ENCODE results near the gene FXYD2. TPM values are rescaled to one million over a fixed set of nuclear protein-coding genes. Genes with fewer than 3 reads are reported as not detected.

The FXYD2 gene
- total RNA-seq, 2 donors from 2014 or later = 3.0 TPM

DNA sequence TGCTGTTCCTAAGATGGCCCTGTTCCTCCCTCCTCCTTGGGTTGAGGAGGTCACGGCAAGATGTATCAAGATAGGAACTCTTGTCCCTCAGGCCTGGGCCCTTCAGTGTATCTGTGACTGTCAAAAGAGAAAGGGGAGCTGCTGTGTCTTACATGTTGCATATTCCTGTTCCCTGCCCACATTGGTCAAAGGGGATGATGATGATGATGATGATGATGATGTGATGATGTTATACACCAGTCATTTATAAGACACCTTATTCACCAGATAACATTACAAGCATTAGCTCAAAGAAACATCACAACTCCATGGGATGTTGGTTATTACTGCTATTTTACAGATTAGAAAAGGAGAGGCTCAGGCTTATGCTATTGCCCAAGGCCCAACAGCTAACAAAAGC, 38.2 kb upstream of the FXYD2 start:
- no peaks in the 10 kb centered on the region for H3K9me3 Mint-ChIP-seq
- H3K4me3 Mint-ChIP-seq = no peak overlapping the region
- no peaks in the 10 kb centered on the region for H3K36me3 ChIP-seq (ENCODE audit: control insufficient read depth, insufficient read depth, low read length)
- no peaks in the 10 kb centered on the region for H3K27me3 ChIP-seq (ENCODE audit: control insufficient read depth, insufficient read depth, low read length, poor library complexity, severe bottlenecking)
- H3K4me1 Mint-ChIP-seq = peaks cover 3% of the 10 kb centered on the region
- peaks cover 4% of the 10 kb centered on the region for H3K4me1 ChIP-seq (ENCODE audit: control insufficient read depth, insufficient read depth, low read length)
- TF ChIP-seq, protein P1, sequence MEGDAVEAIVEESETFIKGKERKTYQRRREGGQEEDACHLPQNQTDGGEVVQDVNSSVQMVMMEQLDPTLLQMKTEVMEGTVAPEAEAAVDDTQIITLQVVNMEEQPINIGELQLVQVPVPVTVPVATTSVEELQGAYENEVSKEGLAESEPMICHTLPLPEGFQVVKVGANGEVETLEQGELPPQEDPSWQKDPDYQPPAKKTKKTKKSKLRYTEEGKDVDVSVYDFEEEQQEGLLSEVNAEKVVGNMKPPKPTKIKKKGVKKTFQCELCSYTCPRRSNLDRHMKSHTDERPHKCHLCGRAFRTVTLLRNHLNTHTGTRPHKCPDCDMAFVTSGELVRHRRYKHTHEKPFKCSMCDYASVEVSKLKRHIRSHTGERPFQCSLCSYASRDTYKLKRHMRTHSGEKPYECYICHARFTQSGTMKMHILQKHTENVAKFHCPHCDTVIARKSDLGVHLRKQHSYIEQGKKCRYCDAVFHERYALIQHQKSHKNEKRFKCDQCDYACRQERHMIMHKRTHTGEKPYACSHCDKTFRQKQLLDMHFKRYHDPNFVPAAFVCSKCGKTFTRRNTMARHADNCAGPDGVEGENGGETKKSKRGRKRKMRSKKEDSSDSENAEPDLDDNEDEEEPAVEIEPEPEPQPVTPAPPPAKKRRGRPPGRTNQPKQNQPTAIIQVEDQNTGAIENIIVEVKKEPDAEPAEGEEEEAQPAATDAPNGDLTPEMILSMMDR (conservative IDR thresholded peaks at IDR 0.05) = no peak
- peaks cover 9% of the 10 kb centered on the region for H3K36me3 Mint-ChIP-seq (ENCODE audit: low read depth)
- DNase-seq = no peak
- H3K9ac ChIP-seq (ENCODE audit: extremely low read depth, low read length, poor library complexity, severe bottlenecking) = no peak overlapping the region
- H3K4me3 ChIP-seq (ENCODE audit: low read length) = no peak overlapping the region
- H3K27me3 Mint-ChIP-seq (ENCODE audit: insufficient read depth) = peaks cover 9% of the 10 kb centered on the region
- H3K9me3 ChIP-seq (ENCODE audit: control insufficient read depth, low read length) = no peaks in the 10 kb centered on the region
- WGBS, 2 experiments (ENCODE audit: insufficient coverage in 1 of 2, insufficient read length in 1 of 2) = 100% methylated on average over 1 of the region's 1 CpG; no CpG with 5 or more reads in 1 of the 2 experiments
- H3K27ac Mint-ChIP-seq = no peak overlapping the region
- H3K27ac ChIP-seq (ENCODE audit: low read depth, low read length) = no peak overlapping the region

DNA sequence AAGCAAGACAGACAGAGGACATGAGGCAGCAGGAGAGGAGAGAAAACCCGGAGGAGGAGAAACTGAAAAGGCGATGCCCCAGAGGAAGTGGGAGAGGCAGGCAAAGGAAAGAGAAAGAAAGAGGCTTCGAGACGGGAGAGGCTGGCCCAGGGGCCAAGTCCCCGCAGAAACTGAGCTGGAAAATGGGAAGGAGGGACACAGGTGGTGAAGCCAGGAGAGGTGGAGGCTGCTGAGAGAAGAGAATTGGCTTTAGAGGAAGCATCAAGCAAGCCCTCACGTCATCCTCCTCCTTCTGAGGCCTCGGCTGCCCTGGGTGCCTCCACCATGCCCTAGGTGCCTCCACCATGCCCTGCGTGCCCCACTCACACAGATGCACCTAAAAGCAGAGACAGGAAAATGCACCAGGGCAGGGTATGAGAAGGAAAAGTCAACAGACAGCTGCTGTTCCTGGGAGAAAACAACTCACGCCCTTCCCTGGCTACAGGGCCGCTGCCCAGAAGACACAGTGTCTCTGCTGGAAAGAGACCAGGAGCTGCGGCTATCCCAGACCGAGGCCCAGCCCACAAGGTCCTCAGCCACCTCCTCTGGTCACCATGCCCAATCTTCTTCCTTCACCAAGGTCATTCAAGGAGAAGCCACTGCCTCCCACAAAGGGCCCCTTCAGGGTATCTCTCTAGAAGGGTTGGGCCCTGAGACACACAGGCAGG, 37.6 kb upstream of the FXYD2 start:
- WGBS, 2 experiments (ENCODE audit: insufficient coverage in 1 of 2, insufficient read length in 1 of 2) = 85 to 87% methylated on average over 5 to 12 of the region's 12 CpGs
- Mint-ChIP-seq H3K4me1 (peaks cover 3% of the 10 kb centered on the region), H3K4me3 (no peak overlapping the region), H3K27me3 (ENCODE audit: insufficient read depth) (peaks cover 4% of the 10 kb centered on the region), H3K27ac (no peak overlapping the region), H3K9me3 (no peaks in the 10 kb centered on the region), H3K36me3 (ENCODE audit: low read depth) (peaks cover 9% of the 10 kb centered on the region)
- peak; percentile 40 for DNase-seq
- H3K27ac ChIP-seq (ENCODE audit: low read depth, low read length) = no peak overlapping the region
- no peak overlapping the region for H3K4me3 ChIP-seq (ENCODE audit: low read length)
- peaks cover 4% of the 10 kb centered on the region for H3K4me1 ChIP-seq (ENCODE audit: control insufficient read depth, insufficient read depth, low read length)
- H3K36me3 ChIP-seq (ENCODE audit: control insufficient read depth, insufficient read depth, low read length) = no peaks in the 10 kb centered on the region
- H3K9ac ChIP-seq (ENCODE audit: extremely low read depth, low read length, poor library complexity, severe bottlenecking) = no peak overlapping the region
- no peaks in the 10 kb centered on the region for H3K27me3 ChIP-seq (ENCODE audit: control insufficient read depth, insufficient read depth, low read length, poor library complexity, severe bottlenecking)
- no peaks in the 10 kb centered on the region for H3K9me3 ChIP-seq (ENCODE audit: control insufficient read depth, low read length)
- TF ChIP-seq, protein P1 (conservative IDR thresholded peaks at IDR 0.05) = no peak

DNA sequence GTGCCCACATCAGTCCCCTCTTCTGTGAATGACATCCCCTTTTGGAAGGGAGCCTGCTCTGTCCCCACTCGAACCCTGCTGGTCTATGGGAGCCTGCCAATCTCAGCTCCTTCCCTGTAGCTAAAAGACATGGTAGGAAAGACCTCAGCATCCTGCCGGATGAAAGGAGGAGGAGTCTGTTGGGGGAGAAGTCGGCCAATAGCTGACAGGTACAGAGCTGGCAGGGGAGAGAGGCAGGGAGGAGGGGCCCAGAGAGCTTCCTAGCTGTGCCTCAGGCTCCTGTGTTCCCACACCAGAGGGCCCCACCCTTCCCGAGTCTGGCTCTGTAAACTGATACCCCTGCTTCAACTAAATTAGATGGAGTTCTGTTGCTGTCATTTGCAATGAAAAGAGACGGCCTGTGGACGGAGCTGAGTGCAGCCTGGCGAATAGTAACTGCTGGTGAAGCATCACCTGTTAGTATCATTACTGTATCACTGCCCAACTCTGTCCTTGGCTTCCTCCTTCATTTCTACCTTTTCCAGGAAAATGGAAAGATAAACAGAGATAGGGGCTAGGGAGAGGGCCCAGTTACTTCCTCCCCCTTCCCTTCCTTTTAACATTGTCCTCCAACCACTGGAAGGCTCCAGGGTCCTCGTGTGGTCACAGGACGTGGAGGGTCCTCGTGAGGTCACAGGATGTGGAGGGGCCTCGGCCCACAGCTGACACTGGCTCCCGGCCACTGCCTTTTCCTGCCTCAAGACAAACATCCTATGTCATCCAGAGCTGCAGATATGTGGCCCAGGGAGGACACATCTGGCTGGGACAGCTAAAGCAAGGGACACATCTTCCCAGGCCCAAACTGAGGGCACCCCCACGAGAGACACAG, 36.8 kb upstream of the FXYD2 start:
- peaks cover 4% of the 10 kb centered on the region for H3K4me1 ChIP-seq (ENCODE audit: control insufficient read depth, insufficient read depth, low read length)
- H3K27me3 ChIP-seq (ENCODE audit: control insufficient read depth, insufficient read depth, low read length, poor library complexity, severe bottlenecking) = no peaks in the 10 kb centered on the region
- H3K27ac ChIP-seq (ENCODE audit: low read depth, low read length) = no peak overlapping the region
- peaks cover 9% of the 10 kb centered on the region for H3K36me3 Mint-ChIP-seq (ENCODE audit: low read depth)
- H3K4me3 Mint-ChIP-seq = no peak overlapping the region
- peaks cover 4% of the 10 kb centered on the region for H3K27me3 Mint-ChIP-seq (ENCODE audit: insufficient read depth)
- DNase-seq = peak; percentile 93
- 33 to 53% methylated on average over 5 to 13 of the region's 13 CpGs for WGBS, 2 experiments (ENCODE audit: insufficient coverage in 1 of 2, insufficient read length in 1 of 2)
- no peaks in the 10 kb centered on the region for H3K9me3 Mint-ChIP-seq
- TF ChIP-seq, protein P1 (conservative IDR thresholded peaks at IDR 0.05) = no peak
- no peak overlapping the region for H3K9ac ChIP-seq (ENCODE audit: extremely low read depth, low read length, poor library complexity, severe bottlenecking)
- no peaks in the 10 kb centered on the region for H3K36me3 ChIP-seq (ENCODE audit: control insufficient read depth, insufficient read depth, low read length)
- H3K27ac Mint-ChIP-seq = no peak overlapping the region
- H3K4me1 Mint-ChIP-seq = peaks cover 3% of the 10 kb centered on the region
- no peak overlapping the region for H3K4me3 ChIP-seq (ENCODE audit: low read length)
- H3K9me3 ChIP-seq (ENCODE audit: control insufficient read depth, low read length) = no peaks in the 10 kb centered on the region
